HL-60/S4 treated with retinoic acid at 250 ng/mL for 4 days and 3 days (cell line): ENCODE data around the gene PACRG.

Source experiments
- in situ Hi-C: fragments of 300-500 bp; cut with MboI; formaldehyde crosslinking; loops from 2 replicates; pipeline ENCODE4 v1.7.0; 2022; ENCODE audit warnings: low sequenced_read_pairs

Gene PACRG

GRCh38 chr6:163226181-163226835 is 498.5 kb downstream of the PACRG start:
- in situ Hi-C loops = no loop called here

GRCh38 chr6:163226836-163227485 is 499.2 kb downstream of the PACRG start:
- in situ Hi-C loops = no loop called here

GRCh38 chr6:163228041-163228440 is 500.3 kb downstream of the PACRG start:
- in situ Hi-C loops = no loop called here

- in situ Hi-C loops = no loop called here
Observed at GRCh38 chr6:163229050-163229449, 501.3 kb downstream of the PACRG start.

- in situ Hi-C loops = no loop called here
Observed at GRCh38 chr6:163230901-163231300, 503.1 kb downstream of the PACRG start.

GRCh38 chr6:163231356-163232014 is 503.7 kb downstream of the PACRG start:
- in situ Hi-C loops = no loop called here

- in situ Hi-C loops = no loop called here
Observed at GRCh38 chr6:163232015-163232523, 504.3 kb downstream of the PACRG start.

- in situ Hi-C loops = no loop called here
Observed at GRCh38 chr6:163232649-163233048, 504.9 kb downstream of the PACRG start.

GRCh38 chr6:163237110-163237509 is 509.3 kb downstream of the PACRG start:
- in situ Hi-C loops = no loop called here

- in situ Hi-C loops = no loop called here
Observed at GRCh38 chr6:163239572-163240340, 512.0 kb downstream of the PACRG start.

GRCh38 chr6:163240556-163240955 is 512.8 kb downstream of the PACRG start:
- in situ Hi-C loops = no loop called here

GRCh38 chr6:163241683-163242082 is 513.9 kb downstream of the PACRG start:
- in situ Hi-C loops = no loop called here

GRCh38 chr6:163243083-163243482 is 515.3 kb downstream of the PACRG start:
- in situ Hi-C loops = no loop called here

GRCh38 chr6:163243692-163244589 is 516.2 kb downstream of the PACRG start:
- in situ Hi-C loops = no loop called here

GRCh38 chr6:163248051-163248450 is 520.3 kb downstream of the PACRG start:
- in situ Hi-C loops = no loop called here

GRCh38 chr6:163249651-163250101 is 521.9 kb downstream of the PACRG start:
- in situ Hi-C loops = no loop called here

GRCh38 chr6:163250116-163250515 is 522.3 kb downstream of the PACRG start:
- in situ Hi-C loops = no loop called here

GRCh38 chr6:163252061-163252591 is 524.4 kb downstream of the PACRG start:
- in situ Hi-C loops = no loop called here

- in situ Hi-C loops = no loop called here
Observed at GRCh38 chr6:163253556-163254213, 525.9 kb downstream of the PACRG start.
